DMS153 (cell line): ENCODE data around the gene ZNF827.

Experiments
- DNase-seq: peaks from one replicate; lab custom pipeline; 2025; lab: John Stamatoyannopoulos, UW

ZNF827 gene

GRCh38 chr4:145938618-145939440 lies at the start of gene ZNF827:
ZNF827 (minus strand) TSS chr4:145938823; CDS start chr4:145938407, 416 bp downstream.
- peak; percentile 19 for DNase-seq

- DNase-seq, result peak; percentile 39
Measured at GRCh38 chr4:145984563-145984962, 45.9 kb upstream of the ZNF827 start.

- no peak for DNase-seq
Measured at GRCh38 chr4:145982791-145983190, 44.2 kb upstream of the ZNF827 start.

DNA sequence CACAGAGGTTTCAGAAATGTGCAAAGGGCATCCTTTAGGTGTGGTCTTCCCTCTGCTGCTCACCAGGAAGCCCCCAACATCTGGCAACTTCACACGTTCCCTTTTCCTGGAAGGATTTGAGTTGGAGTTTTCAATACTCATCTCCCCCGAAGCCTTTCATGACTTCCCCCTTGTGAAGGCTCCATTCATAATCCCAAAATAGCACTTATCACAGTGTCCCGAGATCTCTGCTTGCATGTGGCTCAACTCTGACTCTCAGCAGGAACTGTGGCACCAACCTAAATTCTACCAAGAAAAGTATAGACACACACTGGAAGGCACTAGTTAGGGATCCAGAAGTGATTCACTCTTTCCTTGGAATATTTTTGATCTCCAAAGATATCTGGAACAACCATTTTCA lies 40.5 kb upstream of the ZNF827 start:
- DNase-seq, result no peak

DNA sequence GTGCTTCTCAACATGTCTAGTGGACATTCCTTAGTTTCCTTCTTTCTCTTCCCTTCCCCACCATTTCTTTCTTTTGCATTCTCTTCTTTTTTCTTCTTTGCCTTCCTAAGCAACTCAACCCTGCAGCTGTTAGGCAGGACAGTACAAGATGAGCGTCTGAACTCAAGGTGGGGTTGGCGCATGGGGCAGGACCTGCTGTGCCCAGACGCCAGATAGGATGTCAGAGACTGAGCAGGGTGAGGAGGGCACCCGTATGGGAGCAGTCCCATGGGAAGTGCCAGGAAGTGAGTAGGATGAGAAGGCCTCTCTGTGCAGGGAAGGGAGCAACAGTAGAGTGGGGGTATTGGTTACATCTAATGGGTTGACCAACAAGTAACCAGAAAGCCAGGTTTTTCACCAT lies 38.1 kb upstream of the ZNF827 start:
- no peak for DNase-seq

GRCh38 chr4:145960012-145960411 lies 21.4 kb upstream of the ZNF827 start:
- DNase-seq, result no peak

DNA sequence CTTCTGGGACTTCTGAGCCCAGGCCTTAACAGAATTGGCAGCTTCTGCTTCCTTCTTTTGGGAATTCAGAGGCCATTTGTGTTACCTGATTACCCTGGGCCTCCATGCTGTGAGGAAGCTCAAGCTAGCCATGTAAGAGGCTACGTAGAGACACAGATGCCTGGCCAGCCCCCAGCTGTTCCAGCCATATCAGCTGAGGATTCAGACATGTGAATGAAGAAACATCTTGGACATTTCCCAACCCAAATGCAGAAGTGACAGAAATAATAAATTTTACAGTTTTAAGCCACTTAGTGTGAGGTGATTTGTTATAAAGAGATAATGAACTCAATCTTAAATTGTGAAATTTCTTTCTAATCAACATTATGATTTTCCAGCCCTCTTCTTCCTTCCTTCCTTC lies 18.7 kb upstream of the ZNF827 start:
- DNase-seq, result no peak

DNA sequence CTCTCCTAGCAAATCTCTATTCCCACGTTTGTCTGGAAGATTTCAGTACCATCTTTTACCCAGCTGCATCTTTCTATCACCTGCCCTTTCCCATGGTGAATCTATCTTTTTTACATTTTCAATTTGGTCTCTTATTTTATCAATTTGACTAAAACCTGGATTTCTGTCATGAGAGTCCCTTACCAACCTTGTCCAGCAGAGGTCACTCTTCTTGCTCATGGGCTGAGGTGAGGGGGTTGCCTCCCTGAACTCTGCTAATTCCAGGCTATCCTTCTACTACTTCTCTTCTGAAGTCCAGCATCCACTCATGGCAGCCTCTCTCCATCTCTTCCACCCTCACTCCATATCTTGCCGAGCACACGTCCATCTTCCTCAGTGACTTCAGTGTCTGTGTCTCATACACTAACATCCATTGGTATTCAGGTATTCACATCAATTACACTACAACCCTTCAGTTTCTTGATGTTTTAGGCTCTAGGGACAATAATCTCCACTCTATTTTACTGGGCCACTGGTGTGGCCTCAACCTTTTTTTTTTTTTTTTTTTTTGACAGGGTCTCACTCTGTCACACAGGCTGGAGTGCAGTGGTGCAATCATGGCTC lies 17.8 kb upstream of the ZNF827 start:
- DNase-seq, result no peak

GRCh38 chr4:145954924-145955339 lies 16.3 kb upstream of the ZNF827 start:
- DNase-seq, result no peak

GRCh38 chr4:145951931-145952330 lies 13.3 kb upstream of the ZNF827 start:
- no peak for DNase-seq

DNA sequence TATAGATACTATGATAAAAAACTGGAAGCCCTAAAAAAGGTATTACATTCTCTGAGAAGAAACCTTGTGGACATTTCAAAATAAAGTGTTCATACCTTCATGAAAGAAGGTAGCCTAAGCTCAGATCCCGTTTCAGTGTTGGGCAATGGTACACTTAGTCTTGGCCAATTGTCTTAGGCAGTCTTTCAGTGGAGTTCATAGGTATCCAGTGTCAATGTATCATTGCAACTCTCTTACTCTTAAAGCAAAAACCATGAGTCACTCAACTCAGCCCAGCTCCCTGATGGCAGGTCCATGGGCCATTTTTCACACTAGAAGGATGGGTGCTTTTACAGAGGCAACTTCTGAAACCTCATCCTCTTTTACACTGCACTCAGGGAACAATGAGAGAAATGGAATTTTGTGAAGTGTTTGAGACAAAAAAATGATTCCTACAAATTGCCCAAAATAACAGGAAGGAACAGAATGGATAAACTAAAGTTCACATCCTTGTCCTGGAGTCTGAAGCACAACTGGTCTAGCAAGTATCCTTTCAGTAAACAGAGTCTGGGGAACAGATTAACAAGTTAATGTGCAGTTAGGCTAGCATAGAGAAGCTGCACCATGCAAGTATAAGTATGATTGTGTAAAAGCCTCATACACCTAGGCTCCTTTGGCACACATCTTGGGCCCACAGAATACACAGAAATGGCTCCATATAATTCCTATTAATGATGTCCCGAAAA lies 7.0 kb upstream of the ZNF827 start:
- DNase-seq, result no peak

GRCh38 chr4:145944886-145945285 lies 6.3 kb upstream of the ZNF827 start:
- DNase-seq, result no peak

GRCh38 chr4:145939856-145940255 lies 1.2 kb upstream of the ZNF827 start:
- no peak for DNase-seq

DNA sequence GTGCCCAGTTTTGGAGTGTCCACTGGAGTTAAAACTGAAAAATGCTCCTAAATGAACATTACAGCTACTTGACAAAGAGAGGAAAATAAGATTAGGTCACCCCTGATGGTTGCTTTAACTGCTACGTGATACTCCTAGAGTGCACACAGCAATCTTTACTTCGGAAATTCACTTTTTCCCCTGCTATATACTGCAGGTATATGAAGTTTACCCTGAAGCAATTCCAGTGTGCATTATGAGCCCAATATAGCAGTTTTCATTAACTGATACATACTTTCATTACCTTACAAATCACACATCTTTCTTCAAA lies 773 bp upstream of the ZNF827 start:
- no peak for DNase-seq

DNA sequence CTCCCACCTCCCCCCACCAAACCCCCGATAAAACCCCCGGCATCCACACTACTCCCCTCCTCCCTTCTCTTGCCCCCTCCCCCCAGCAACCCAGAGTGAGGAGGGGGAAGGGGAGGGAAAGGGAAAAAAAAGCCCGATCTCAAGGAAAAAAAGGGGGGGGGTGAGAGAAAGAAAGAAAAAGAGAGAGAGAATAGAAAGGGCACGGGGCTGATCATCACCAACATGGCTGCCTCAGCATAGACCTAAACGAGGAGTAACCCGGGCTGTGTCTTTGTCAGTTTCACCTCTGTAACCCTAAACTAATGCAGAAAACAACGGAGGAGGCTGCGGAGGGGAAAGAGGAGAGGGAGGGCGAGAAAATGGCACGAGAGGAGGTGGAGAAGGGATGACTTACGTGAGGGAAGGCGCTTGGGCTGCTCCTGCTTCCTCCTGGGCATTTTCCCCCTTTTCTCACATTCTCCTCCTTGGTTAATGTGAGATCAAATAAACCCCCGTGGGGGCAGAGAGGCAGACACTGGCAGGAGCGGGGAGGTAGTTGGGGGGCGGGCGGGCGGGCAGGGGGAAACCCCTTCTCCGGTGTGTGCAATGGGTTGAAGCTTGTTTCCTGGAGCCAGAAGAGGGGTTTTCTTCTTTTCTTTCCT lies 532 bp downstream of the ZNF827 start:
- no peak for DNase-seq

DNA sequence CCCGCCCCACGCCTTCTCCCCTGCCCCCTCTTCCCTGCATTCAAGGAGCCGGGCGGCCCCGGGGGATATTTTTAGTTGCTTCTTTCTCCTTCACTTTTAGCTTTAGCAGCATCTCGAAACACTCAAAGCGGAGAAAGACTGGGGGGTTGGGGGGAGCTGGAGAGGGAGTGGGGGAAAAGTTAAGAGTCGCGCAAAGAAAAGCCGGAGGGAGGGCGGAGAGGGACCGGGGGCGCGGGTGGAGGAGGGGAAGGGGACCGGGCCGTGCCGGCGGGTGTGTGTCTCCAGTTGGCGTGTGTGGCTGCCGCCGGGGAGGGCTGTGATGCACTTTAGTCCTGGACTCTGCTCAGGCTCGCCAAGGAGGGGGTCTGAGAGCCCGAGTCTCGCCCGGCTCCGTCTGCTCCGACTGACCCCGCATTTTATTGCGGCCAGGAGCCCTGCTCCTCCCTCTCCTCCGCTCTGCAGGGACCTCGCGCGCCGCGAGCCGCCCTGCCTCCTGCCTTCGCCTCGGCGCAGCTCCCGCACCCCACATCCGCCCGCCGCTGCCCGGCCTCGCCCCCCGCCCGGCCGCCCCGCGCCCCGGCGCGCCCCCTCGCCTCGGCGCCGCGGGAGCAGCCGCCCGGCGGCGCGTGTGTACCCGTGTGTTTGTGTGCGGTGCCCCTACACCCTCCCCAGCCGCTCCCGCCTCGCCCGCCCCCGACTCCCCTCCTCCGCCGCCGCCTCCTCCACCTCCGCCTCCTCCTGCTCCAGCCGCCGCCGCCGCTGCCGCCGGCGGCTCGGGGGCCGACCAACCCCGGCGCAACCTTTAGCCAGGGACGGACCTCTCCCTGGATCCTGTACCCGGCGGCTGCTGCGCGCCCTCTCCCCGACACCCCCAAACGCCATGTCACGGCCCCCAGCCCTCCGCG lies 1.4 kb downstream of the ZNF827 start:
- DNase-seq, result peak; percentile 32

DNA sequence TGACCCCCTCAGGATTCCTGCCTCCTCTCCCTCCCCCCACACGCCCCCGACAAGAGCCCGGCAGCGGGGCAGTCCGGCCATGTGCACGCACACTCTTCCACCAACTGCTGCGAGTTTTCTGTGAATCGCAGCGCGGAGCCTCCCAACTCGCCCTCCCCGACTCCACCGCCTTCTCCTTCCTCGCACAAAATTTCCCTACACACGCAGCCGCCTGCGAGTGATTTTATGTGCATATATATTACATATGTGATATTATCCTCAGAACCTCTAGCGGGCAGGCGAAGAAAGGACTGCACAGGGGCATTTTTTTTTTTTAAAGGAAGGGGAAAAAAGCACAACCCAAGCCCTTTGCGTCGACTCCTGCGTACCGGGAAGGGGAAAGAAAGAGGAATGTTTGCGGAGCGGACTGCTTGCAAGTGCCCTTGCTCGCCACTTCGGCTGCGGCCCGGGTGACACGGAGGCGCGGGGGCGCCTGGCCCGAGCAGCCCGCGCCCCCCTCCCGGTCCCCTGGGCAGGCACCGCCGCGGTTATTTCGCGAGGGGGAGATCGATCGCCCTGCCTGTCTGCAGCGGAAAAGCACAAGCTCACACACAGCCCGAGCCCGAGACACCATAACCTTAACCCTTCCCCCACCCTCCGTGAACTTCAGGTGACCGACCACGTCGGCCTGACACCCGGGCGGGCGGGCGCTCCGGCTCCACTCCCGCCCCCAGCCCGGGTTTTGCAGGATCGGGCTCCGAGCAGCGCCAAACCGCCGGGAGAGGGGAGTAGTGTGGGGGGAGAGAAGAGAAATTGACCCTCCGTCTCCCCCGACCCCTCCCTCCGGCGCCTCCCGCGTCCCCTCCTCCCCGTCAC lies 2.3 kb downstream of the ZNF827 start:
- DNase-seq, result peak; percentile 44

- no peak for DNase-seq
Measured at GRCh38 chr4:145935253-145936141, 3.1 kb downstream of the ZNF827 start.

DNA sequence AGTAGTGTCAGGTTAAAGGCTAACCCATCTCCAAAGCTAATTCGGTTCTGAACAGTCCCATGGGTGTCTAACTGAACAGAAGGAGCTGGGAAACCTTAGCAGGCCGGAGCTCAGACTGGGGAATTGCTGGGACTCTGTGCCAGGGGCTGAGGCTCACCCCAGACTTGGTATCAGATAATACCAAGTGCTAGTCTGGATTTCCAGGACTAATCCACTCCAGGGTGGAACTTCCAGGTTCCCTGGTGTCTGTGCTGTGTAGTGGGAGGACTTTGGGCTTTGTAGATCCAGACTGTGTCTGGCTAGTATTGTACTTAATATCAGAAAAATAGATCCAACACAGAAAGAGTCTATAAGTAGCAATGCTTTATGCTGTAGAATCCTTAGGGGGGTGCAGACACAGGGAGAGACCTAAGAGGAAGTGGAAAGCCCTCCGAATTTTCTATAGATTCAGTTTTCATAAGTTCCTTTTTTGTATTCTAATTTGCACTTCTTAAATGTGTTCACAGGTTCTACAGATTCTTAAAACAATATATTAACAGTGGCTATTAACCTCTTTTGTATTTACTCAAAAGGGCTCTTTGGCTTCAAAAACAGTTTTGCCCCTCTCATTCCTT lies 4.1 kb downstream of the ZNF827 start:
- no peak for DNase-seq
